ENCODE data around the gene ABCA9. TPM values are rescaled to one million over a fixed set of nuclear protein-coding genes. Genes with fewer than 3 reads are reported as not detected.

Gene ABCA9
- total RNA-seq, 1 experiment from 2014 or later, result not detected

- Histone ChIP-seq H3K9me2 (ENCODE audit: insufficient read depth) (no peaks in the 10 kb centered on the region), H3K27me3 (ENCODE audit: insufficient read depth, low read depth) (no peaks in the 10 kb centered on the region), H3K36me3 (ENCODE audit: low read depth) (no peaks in the 10 kb centered on the region), H3K27ac (no peak overlapping the region), H4K20me1 (ENCODE audit: insufficient read depth) (no peaks in the 10 kb centered on the region), H3K4me1 (replicated peaks; ENCODE audit: insufficient read depth) (no peaks in the 10 kb centered on the region), H2AFZ (no peak overlapping the region), H3K4me2 (no peak overlapping the region), H3K79me2 (ENCODE audit: low read depth) (no peaks in the 10 kb centered on the region), H3K4me3 (no peak overlapping the region), H3K9me3 (ENCODE audit: insufficient read depth, low read depth) (no peaks in the 10 kb centered on the region), H3F3A (ENCODE audit: insufficient read depth, low read depth) (no peaks in the 10 kb centered on the region)
- ChIA-PET CTCF (no interaction called here), POLR2A (ENCODE audit: unreplicated experiment) (no interaction called here)
- intact Hi-C loops (cut with micrococcal nuclease; ENCODE audit: unreplicated experiment), result no loop called here
- DNase-seq, result no peak
- BruUV-seq (replicated peaks), result no TSS peak
- no peak for TF ChIP-seq CTCF (conservative IDR thresholded peaks at IDR 0.05)
- TF ChIP-seq EZH2 (IDR thresholded peaks at IDR 0.05; ENCODE audit: low read depth), result no peak
These were observed 28.9 kb downstream of the ABCA9 start for GRCh38 chr17:69031839-69032238.

GRCh38 chr17:69030169-69030568 lies 30.6 kb downstream of the ABCA9 start:
- DNase-seq, result no peak
- Histone ChIP-seq H3K36me3 (ENCODE audit: low read depth) (no peaks in the 10 kb centered on the region), H4K20me1 (ENCODE audit: insufficient read depth) (no peaks in the 10 kb centered on the region), H2AFZ (peak overlapping the region; percentile 41; the same call in 1 of the 2 replicates), H3K9me2 (ENCODE audit: insufficient read depth) (no peaks in the 10 kb centered on the region), H3K27me3 (ENCODE audit: insufficient read depth, low read depth) (no peaks in the 10 kb centered on the region), H3K27ac (no peak overlapping the region), H3K4me1 (replicated peaks; ENCODE audit: insufficient read depth) (no peaks in the 10 kb centered on the region), H3F3A (ENCODE audit: insufficient read depth, low read depth) (no peaks in the 10 kb centered on the region), H3K4me2 (no peak overlapping the region), H3K79me2 (ENCODE audit: low read depth) (no peaks in the 10 kb centered on the region), H3K9me3 (ENCODE audit: insufficient read depth, low read depth) (no peaks in the 10 kb centered on the region), H3K4me3 (no peak overlapping the region)
- POLR2A ChIA-PET (ENCODE audit: unreplicated experiment), result no interaction called here
- TF ChIP-seq CTCF (conservative IDR thresholded peaks at IDR 0.05) (no peak), EZH2 (IDR thresholded peaks at IDR 0.05; ENCODE audit: low read depth) (no peak)
- CTCF ChIA-PET, result no interaction called here
- BruUV-seq (replicated peaks), result no TSS peak
- intact Hi-C loops (cut with micrococcal nuclease; ENCODE audit: unreplicated experiment), result no loop called here

- POLR2A ChIA-PET (ENCODE audit: unreplicated experiment), result no interaction called here
- no peak for TF ChIP-seq EZH2 (IDR thresholded peaks at IDR 0.05; ENCODE audit: low read depth)
- no peak for TF ChIP-seq CTCF (conservative IDR thresholded peaks at IDR 0.05)
These were observed 42.0 kb downstream of the ABCA9 start for GRCh38 chr17:69018687-69019086.

More at GRCh38 chr17:69018687-69019086, 42.0 kb downstream of the ABCA9 start:
- BruUV-seq (replicated peaks), result no TSS peak
- Histone ChIP-seq H2AFZ (peak overlapping the region; percentile 46; the same call in 1 of the 2 replicates), H3K9me3 (ENCODE audit: insufficient read depth, low read depth) (no peaks in the 10 kb centered on the region), H3K27ac (no peak overlapping the region), H3K79me2 (ENCODE audit: low read depth) (no peaks in the 10 kb centered on the region), H3K36me3 (ENCODE audit: low read depth) (no peaks in the 10 kb centered on the region), H3K9me2 (ENCODE audit: insufficient read depth) (no peaks in the 10 kb centered on the region), H3F3A (ENCODE audit: insufficient read depth, low read depth) (no peaks in the 10 kb centered on the region), H3K27me3 (ENCODE audit: insufficient read depth, low read depth) (no peaks in the 10 kb centered on the region), H3K4me3 (no peak overlapping the region), H4K20me1 (ENCODE audit: insufficient read depth) (no peaks in the 10 kb centered on the region), H3K4me2 (no peak overlapping the region), H3K4me1 (replicated peaks; ENCODE audit: insufficient read depth) (no peaks in the 10 kb centered on the region)
- intact Hi-C loops (cut with micrococcal nuclease; ENCODE audit: unreplicated experiment), result no loop called here
- CTCF ChIA-PET, result no interaction called here
- no peak for DNase-seq
